Pancreas (tissue), 10 donors: ENCODE results near the gene MPPE1. TPM values are rescaled to one million over a fixed set of nuclear protein-coding genes. Genes with fewer than 3 reads are reported as not detected.

Experiments used
- ATAC-seq, 4 donors: fragments of 200-7000 bp; cut with Tn5 transposase; one replicate each; pipeline versions ENCODE4 v1.8.0 to v1.9.1; 2020; ENCODE audit warnings: mild to moderate bottlenecking in 4 of 4, moderate library complexity in 4 of 4
- DNase-seq, 6 donors: peaks; one replicate each; pipeline ENCODE4 v3.0.0-alpha.2; 2020
- FAIRE-seq: peaks from 2 replicates; lab custom pipeline; 2012; peaks lifted over from hg19 to GRCh38; lab: Jason Lieb, UNC
- H3K27ac ChIP-seq, 4 donors: fragments of 200-600 bp; sonication (generic); 1 replicate in 3 of 4; 2 replicates in 1 of 4; pipeline versions ENCODE4 v1.5.0 to v1.8.0; 2020
- H3K27me3 ChIP-seq, 4 donors: fragments of 200-600 bp; one replicate each; pipeline ENCODE4 v1.8.0; 2021
- H3K36me3 ChIP-seq, 3 donors: fragments of 200-600 bp; sonication (generic) in 1 of 3; one replicate each; pipeline versions ENCODE4 v1.5.0 to v1.8.0; 2020 to 2021
- H3K4me1 ChIP-seq, 3 donors: fragments of 200-600 bp; one replicate each; pipeline ENCODE4 v1.8.0; 2021
- H3K4me3 ChIP-seq, 4 donors: fragments of 200-600 bp; sonication (generic) in 2 of 4; one replicate each; pipeline versions ENCODE4 v1.5.0 to v1.8.0; 2020 to 2021
- H3K9me3 ChIP-seq, 4 donors: fragments of 200-600 bp; one replicate each; pipeline ENCODE4 v1.8.0; 2021
- CTCF ChIP-seq, 4 donors: fragments of 200-600 bp; sonication (generic) in 3 of 4; IDR thresholded peaks; one replicate each; pipeline versions ENCODE4 v1.5.0 to v1.8.0; 2021; ENCODE audit warnings: antibody characterized with exemption in 4 of 4
- WGBS, 2 donors: extraction: QIAGEN DNeasy Blood & Tissue Kit; methylation state at CpG; one replicate each; pipeline ENCODE4 v1.1.7; 2013; 5-methylcytosine and 5-hydroxymethylcytosine counted together
- intact Hi-C, 3 donors: fragments of 100-400 bp; cut with DNase I; formaldehyde crosslinking; loops; one replicate each; pipeline versions ENCODE4 v1.11.1 to v1.14.2; 2022
- polyA plus RNA-seq, 2 donors: library from polyadenylated mRNA; stranded (reverse); fragments of 200-250 nt; gene quantifications; one replicate each; pipeline ENCODE4 v1.2.3, GENCODE V29; 2013
- total RNA-seq, 6 donors: library from RNA; stranded (reverse); fragmentation: NEBNext Ultra II Directional in 4 of 6; extraction: Animal tissue kit (Norgen Biotek cat#: 25700) in 4 of 6; gene quantifications; one replicate each; pipeline versions ENCODE4 v1.2.1 to v1.2.4, GENCODE V29; 2021 to 2023
- donor health status: healthy with polysubstance abuse.
- donor health status: DM: no; HTN: no; CAD: no; lungs with moderate emphysema.
- donor health status: DM: no; HTN: no; CAD: no.
- donor health status: control.
- donor health status: control.
- donor health status: Bipolar disorder and iron deficiency.
- donor health status: DM: yes; HTN: yes; CAD: no.
- donor health status: DM: no; HTN: no; CAD: no.
- donor health status: DM: no; HTN: no; CAD: no.
- donor health status: DM: yes; HTN: yes; CAD: no.

The MPPE1 gene
- total and polyA plus RNA-seq, 8 donors: 20.7 to 43.2 (median 25.0) TPM

- intact Hi-C loops: loop anchor here in 1 of 3 donors (10.0 kb wide), 1 partner anchor 161 kb away; no protein-coding TSS in a partner anchor
- Histone ChIP-seq H3K27ac (no peak overlapping the region), H3K27me3 (no peaks in the 10 kb centered on the region), H3K4me3 (no peak overlapping the region), H3K36me3 (peaks cover 0 to 36% (median 12%) of the 10 kb centered on the region in 3 donors), H3K9me3 (no peaks in the 10 kb centered on the region), H3K4me1 (no peaks in the 10 kb centered on the region)
- 87 to 89% methylated on average over 22 of the region's 22 CpGs for WGBS, 2 donors
- no peak for TF ChIP-seq CTCF (IDR thresholded peaks at IDR 0.05)
- DNase-seq: no peak
- peak in 1 of 4 donors; percentile 49 for ATAC-seq
- no peak for FAIRE-seq
Observed at GRCh38 chr18:11885278-11885947, 22.7 kb downstream of the MPPE1 start.

DNA sequence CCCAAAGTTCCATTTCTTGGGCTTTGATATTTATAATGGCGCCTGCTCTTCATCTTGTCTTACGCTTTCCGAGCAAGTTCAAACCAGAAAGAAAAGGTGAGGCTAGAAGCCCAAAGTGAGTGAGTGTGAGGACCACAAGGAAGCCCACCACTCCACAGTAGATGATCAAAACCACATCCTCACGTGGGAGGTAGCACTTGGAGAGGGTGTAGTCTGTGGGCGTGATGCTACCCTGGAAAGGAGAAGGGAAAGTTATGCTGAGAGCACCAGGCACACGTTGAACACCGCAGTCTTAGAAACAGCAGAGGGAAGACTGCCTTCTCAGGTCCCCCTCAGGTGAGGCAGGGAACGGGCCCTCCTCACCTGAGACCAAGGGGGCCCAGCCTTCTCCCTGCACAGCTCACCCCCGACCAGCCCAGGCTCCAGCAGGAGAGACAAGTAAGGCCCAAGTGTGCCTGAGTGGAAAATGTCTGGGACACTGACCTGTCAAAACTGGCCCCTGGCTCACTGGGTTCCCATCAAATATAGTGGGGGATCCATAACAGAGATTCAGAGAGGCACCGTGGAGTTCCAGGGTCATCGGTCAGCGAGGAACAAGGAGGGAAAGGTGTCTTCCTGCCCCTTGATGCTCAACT, 23.6 kb downstream of the MPPE1 start:
- 92 to 95% methylated on average over 12 of the region's 12 CpGs for WGBS, 2 donors
- Histone ChIP-seq H3K9me3 (no peaks in the 10 kb centered on the region), H3K27ac (no peak overlapping the region), H3K36me3 (peaks cover 0 to 36% (median 12%) of the 10 kb centered on the region in 3 donors), H3K27me3 (no peaks in the 10 kb centered on the region), H3K4me1 (no peaks in the 10 kb centered on the region), H3K4me3 (no peak overlapping the region)
- intact Hi-C loops: loop anchor here in 1 of 3 donors (10.0 kb wide), 1 partner anchor 160 kb away; no protein-coding TSS in a partner anchor
- DNase-seq: no peak
- no peak for FAIRE-seq
- no peak for TF ChIP-seq CTCF (IDR thresholded peaks at IDR 0.05)
- no peak for ATAC-seq

GRCh38 chr18:11883153-11883552, 25.0 kb downstream of the MPPE1 start:
- Histone ChIP-seq H3K4me3 (no peak overlapping the region), H3K9me3 (no peaks in the 10 kb centered on the region), H3K4me1 (no peaks in the 10 kb centered on the region), H3K27ac (no peak overlapping the region), H3K27me3 (no peaks in the 10 kb centered on the region), H3K36me3 (peaks cover 0 to 33% (median 12%) of the 10 kb centered on the region in 3 donors)
- peak in 2 of 4 donors; percentile 40 to 45 for ATAC-seq
- no peak for DNase-seq
- 84 to 86% methylated on average over 1 of the region's 1 CpG for WGBS, 2 donors
- TF ChIP-seq CTCF (IDR thresholded peaks at IDR 0.05): no peak
- FAIRE-seq: no peak
- intact Hi-C loops: loop anchor here in 1 of 3 donors (10.0 kb wide), 1 partner anchor 158 kb away; no protein-coding TSS in a partner anchor

- Histone ChIP-seq H3K36me3 (peaks cover 0 to 29% (median 11%) of the 10 kb centered on the region in 3 donors), H3K4me1 (no peaks in the 10 kb centered on the region), H3K27me3 (no peaks in the 10 kb centered on the region), H3K4me3 (no peak overlapping the region), H3K27ac (no peak overlapping the region), H3K9me3 (no peaks in the 10 kb centered on the region)
- ATAC-seq (no peak), FAIRE-seq (no peak), DNase-seq (no peak)
- 52 to 75% methylated on average over 4 of the region's 4 CpGs for WGBS, 2 donors
- intact Hi-C loops: loop anchor here in 1 of 3 donors (10.0 kb wide), 1 partner anchor 158 kb away; no protein-coding TSS in a partner anchor
- no peak for TF ChIP-seq CTCF (IDR thresholded peaks at IDR 0.05)
Observed at GRCh38 chr18:11882636-11883035, 25.5 kb downstream of the MPPE1 start.
